ENCODE measurements around the gene PTPN1.

Gene PTPN1

DNA sequence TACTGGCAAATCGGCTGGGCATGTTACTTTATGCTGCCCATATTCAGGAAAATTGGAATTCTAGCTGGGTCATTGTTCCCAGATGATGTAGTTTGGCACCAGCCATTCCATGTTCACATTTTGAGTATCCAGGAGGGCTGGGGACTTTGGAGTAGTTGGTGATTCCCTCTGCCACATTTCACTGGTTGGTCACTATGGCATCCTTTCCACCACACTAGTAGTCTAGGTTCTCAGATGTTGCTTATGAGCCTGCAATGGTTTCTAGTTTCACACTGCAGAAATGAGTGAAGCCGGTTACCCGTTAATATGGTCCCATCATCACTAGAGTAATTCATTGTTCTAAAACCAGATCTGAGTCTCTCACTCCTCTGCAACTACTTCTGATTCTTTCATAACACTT lies 4.6 kb downstream of the PTPN1 start:
- H3K27me3 Mint-ChIP-seq = no peaks in the 10 kb centered on the region
- no peaks in the 10 kb centered on the region for H3K9me3 Mint-ChIP-seq
- H3K27ac Mint-ChIP-seq = peak overlapping the region; percentile 95
- ATAC-seq (no peak), DNase-seq (no peak)
- H3K36me3 Mint-ChIP-seq (ENCODE audit: low read depth) = peaks cover 25% of the 10 kb centered on the region
- peaks cover 87% of the 10 kb centered on the region for H3K4me1 Mint-ChIP-seq
- H3K4me3 Mint-ChIP-seq = peak overlapping the region; percentile 95

DNA sequence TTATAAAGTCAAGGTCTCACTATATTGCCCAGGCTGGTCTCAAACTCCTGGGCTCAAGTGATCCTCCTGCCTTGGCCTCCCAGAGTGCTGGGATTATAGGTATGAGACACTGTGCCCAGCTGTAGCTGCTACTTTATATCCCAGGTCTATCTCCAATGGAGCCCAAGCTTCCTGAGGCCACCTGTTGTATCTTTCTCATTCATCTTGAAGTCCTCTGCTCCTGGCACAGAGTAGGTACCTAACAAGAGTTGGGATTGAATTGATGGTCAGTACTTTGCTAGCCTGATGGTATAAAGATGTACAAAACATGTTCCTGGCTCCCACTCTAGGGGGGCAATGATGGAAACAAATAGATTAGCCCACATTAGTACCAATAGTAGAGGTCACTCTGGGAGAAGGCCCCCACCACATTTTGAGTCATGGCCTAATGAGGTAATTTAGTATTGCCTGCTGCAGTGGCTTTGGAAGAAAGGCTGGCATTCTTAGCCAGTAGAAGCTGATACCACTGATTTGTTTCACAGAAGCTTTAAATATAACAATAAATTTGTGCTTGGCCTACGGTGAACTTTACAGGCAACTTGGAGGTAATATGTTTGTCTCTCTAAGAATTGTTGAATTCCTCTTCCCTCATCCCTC lies 5.4 kb downstream of the PTPN1 start:
- Mint-ChIP-seq H3K27me3 (no peaks in the 10 kb centered on the region), H3K4me3 (peak overlapping the region; percentile 77), H3K27ac (peak overlapping the region; percentile 95), H3K4me1 (peaks cover 94% of the 10 kb centered on the region), H3K36me3 (ENCODE audit: low read depth) (peaks cover 28% of the 10 kb centered on the region), H3K9me3 (no peaks in the 10 kb centered on the region)
- ATAC-seq (no peak), DNase-seq (no peak)

DNA sequence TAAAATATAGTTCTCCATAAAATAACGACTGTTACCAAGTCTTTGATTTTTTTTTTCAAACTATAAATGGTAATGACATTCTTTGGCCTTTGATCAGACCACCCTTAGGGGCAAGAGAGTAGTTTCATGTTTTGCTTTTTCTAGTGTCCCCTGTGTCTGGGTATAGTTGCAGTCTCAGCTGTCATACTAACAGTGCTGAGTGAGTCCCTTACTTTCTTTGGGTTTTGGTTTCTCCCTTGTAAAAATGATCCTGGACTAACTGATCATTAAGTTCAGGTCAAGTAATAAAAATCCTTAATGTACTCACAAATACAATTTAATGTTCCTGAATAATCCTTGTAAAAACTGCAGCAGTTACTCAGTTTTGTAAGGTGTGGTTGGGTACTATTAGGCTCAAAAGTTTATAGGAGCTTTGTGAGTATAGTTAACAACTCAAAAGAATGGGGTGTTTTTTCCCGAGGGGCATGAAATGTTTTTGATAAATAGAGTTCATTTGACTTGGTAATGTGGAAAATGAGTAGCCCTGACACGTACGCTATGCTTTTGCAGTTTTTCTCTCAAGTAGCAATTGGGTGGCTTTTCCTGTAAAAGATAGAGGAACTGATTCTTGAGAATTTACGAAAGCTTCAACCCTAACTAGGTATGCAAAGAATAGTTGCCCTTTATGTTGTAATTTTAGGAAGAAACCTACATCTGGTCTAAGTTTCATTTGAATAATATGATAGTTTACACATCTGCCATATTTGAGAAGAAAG lies 6.2 kb downstream of the PTPN1 start:
- DNase-seq (no peak), ATAC-seq (peak; percentile 5)
- H3K27ac Mint-ChIP-seq = peak overlapping the region; percentile 95
- H3K9me3 Mint-ChIP-seq = no peaks in the 10 kb centered on the region
- peak overlapping the region; percentile 77 for H3K4me3 Mint-ChIP-seq
- peaks cover 25% of the 10 kb centered on the region for H3K36me3 Mint-ChIP-seq (ENCODE audit: low read depth)
- H3K27me3 Mint-ChIP-seq = no peaks in the 10 kb centered on the region
- peaks cover 99% of the 10 kb centered on the region for H3K4me1 Mint-ChIP-seq

DNA sequence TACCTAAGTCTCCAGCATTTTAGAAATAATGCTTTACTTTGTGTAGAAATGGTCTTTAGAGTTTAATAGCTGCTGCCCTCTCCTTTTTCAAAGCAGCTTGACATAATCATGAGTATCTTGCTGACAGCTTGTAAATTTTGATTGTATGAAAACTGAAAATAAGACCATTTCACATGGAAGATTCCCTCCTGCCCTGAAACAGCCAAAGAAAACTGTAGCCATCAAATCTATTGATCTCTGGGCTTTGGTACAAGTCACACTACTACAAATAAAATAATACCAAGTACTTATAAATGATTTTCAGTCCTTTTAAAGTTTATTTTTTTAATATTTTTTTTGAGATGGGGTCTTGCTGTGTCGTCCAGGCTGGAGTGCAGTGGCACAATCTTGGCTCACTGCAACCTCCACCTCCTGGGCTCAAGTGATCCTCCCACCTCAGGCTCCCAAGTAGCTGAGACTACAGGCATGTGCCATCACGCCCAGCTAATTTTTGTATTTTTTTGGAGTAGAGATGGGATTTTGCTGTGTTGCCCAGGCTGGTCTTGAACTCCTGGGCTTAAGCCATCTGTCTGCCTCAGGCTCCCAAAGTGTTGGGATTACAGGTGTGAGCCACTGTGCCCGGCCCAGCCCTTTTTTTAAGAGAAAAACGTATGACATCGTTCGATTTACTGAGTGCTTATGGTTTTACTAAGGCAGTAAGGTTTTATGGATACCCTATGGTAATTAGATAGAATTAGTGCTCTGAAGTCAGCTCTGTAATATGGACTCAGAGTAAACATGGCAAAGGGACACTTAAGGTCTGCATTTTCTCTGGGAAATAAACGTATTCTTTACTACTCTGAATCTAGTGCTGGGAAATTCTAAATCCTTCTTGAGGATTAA lies 7.0 kb downstream of the PTPN1 start:
- no peaks in the 10 kb centered on the region for H3K27me3 Mint-ChIP-seq
- H3K4me1 Mint-ChIP-seq = peaks cover 99% of the 10 kb centered on the region
- peak overlapping the region; percentile 95 for H3K27ac Mint-ChIP-seq
- peak overlapping the region; percentile 77 for H3K4me3 Mint-ChIP-seq
- no peak for DNase-seq
- no peaks in the 10 kb centered on the region for H3K9me3 Mint-ChIP-seq
- no peak for ATAC-seq
- H3K36me3 Mint-ChIP-seq (ENCODE audit: low read depth) = peaks cover 26% of the 10 kb centered on the region

DNA sequence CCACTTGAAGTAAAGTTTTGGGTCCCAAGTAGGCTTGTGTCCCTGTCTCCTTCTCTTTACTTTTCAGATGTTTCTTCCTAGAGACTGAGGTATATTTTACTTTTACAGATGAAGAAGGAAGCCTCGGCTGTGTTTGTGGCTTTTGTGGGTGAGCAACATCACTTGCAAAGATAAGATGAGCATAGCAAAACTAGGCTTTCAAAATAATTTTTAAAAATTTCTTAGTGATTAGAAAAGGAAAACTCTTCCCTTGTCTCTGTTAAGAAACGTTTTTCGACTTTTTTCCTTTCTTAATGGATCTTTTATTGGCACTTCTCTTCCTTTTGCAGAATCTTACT lies 7.6 kb downstream of the PTPN1 start:
- no peak for ATAC-seq
- no peak for DNase-seq
- peaks cover 97% of the 10 kb centered on the region for H3K4me1 Mint-ChIP-seq
- no peaks in the 10 kb centered on the region for H3K9me3 Mint-ChIP-seq
- H3K36me3 Mint-ChIP-seq (ENCODE audit: low read depth) = peaks cover 28% of the 10 kb centered on the region
- no peaks in the 10 kb centered on the region for H3K27me3 Mint-ChIP-seq
- H3K4me3 Mint-ChIP-seq = peak overlapping the region; percentile 77
- H3K27ac Mint-ChIP-seq = peak overlapping the region; percentile 95

DNA sequence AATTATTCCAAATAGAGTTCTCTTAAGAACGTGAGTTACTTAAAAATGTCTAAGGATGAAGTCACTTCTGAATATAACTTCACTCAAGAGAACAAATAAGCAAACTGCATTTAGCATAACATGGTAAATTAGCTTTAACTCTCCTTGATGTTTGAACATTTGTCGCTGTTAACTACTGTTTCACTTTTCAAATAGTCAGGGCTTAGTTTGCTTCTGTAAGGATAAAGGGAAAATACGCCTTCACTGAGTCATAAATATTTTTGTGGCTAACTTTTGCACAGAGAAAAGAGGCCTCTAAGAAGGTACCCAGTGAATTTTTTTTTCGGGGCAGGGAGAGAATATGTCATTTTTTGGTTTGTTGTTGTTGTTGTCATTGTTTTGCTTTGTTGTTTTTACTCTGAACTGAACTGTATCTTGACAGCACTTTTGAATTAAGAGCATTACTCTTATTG lies 8.1 kb downstream of the PTPN1 start:
- no peaks in the 10 kb centered on the region for H3K27me3 Mint-ChIP-seq
- H3K9me3 Mint-ChIP-seq = no peaks in the 10 kb centered on the region
- DNase-seq (no peak), ATAC-seq (peak; percentile 25)
- peaks cover 97% of the 10 kb centered on the region for H3K4me1 Mint-ChIP-seq
- H3K4me3 Mint-ChIP-seq = peak overlapping the region; percentile 77
- peaks cover 31% of the 10 kb centered on the region for H3K36me3 Mint-ChIP-seq (ENCODE audit: low read depth)
- H3K27ac Mint-ChIP-seq = peak overlapping the region; percentile 95

DNA sequence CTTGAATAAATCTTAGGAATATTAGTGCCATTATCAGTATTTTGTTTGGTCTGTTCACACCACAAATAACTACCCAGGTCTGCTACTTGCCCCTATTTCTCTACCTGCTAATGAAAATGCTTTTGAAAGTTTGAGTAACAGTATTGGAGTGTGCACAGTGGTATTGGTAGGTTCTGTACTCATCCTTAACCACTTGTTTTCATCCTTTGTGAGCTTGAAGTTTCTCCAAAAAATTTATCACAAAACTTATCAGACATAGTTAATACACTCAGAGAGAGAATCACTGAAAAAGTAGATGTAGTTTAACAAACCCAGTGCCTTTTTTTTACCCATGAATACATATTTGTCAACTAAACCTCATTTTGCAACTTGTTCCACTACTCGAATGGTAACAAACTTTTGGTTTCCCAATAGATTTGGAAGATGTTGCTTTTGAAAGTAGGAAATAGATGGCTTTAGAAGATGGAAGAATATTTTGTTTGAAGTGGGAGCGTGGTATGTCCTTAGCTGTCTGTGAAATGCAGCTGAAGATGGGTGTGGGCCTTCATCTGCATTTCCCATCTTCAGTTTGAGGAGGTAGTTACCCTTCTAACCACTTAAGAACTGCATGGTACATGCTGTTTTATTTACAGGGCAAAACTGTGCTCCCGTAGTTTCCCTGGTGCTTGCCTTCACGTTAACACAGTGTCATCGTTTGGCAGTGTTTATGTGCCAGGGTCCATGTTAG lies 9.0 kb downstream of the PTPN1 start:
- peaks cover 96% of the 10 kb centered on the region for H3K4me1 Mint-ChIP-seq
- peak; percentile 29 for DNase-seq
- H3K27ac Mint-ChIP-seq = peak overlapping the region; percentile 95
- H3K9me3 Mint-ChIP-seq = no peaks in the 10 kb centered on the region
- no peaks in the 10 kb centered on the region for H3K27me3 Mint-ChIP-seq
- peak; percentile 57 for ATAC-seq
- H3K4me3 Mint-ChIP-seq = peak overlapping the region; percentile 77
- H3K36me3 Mint-ChIP-seq (ENCODE audit: low read depth) = peaks cover 32% of the 10 kb centered on the region

DNA sequence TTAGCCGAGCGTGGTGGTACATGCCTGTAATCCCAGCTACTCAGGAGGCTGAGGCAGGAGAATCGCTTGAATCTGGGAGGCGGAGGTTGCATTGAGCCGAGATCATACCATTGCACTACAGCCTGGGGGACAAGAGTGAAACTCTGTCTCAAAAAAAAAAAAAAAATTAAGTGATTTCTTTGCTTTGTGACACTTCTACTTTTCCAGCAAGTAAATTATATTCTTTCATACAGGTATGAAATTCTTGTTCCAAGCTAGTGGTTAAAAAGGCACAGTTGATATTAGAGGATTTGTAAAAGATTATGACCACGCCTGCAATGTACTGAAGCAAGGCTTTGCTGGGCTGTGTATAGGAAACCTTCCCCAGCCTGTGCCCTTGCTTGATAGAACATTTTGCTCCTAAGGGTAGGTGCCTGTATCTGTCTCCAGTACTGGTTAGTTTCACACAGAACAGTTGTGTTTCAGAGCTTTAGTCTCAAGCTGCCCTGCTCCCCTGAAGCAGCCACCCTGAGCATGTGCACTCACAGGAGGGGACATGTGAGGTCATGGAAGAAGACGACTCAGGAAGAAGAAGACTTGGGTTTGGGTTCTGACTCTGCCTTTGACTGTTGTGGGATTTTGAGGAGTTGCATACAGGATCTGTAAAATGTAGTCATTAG lies 10.2 kb downstream of the PTPN1 start:
- H3K27me3 Mint-ChIP-seq = no peaks in the 10 kb centered on the region
- H3K9me3 Mint-ChIP-seq = no peaks in the 10 kb centered on the region
- ATAC-seq (peak; percentile 79), DNase-seq (peak; percentile 39)
- peaks cover 85% of the 10 kb centered on the region for H3K4me1 Mint-ChIP-seq
- H3K4me3 Mint-ChIP-seq = peak overlapping the region; percentile 77
- H3K36me3 Mint-ChIP-seq (ENCODE audit: low read depth) = peaks cover 25% of the 10 kb centered on the region
- peak overlapping the region; percentile 95 for H3K27ac Mint-ChIP-seq

DNA sequence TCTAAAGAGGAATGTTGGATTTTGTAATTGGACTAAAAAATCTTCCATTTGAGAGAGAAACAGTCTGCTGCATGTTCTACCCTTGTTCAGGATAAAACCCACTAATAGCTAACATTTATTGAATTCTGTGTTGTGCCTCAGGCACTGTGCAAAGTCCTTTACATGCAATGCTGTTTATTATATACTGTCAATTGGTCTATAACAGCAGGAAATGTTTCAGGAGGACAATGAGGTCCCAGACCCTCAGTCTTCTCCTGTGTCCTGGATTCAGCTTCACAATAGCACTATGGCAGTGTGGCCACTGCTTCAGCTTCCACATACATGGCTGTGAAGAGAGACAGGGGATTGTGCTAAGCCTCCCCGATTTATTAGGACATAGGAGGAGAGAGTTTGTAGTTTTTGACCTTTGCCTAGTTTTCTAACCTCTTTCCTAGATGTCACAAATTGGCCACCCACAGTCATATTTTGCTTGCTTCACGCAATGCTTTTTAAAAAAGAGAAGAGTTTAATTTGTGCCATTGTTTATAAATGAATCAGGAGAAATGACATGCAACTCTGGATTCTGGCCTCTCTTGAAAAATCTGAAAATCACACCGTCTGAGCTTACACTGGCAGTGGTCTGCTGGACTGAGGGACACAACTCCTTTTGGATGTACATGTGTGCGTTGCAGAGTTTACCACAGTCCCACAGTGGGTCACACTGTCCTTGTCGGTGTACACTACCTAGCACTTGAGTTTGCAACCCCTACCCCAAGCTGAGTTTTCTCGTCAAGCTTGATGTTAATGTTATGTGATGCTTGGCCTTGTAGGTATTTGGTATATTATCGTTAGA lies 11.3 kb downstream of the PTPN1 start:
- H3K36me3 Mint-ChIP-seq (ENCODE audit: low read depth) = peaks cover 19% of the 10 kb centered on the region
- H3K27me3 Mint-ChIP-seq = no peaks in the 10 kb centered on the region
- H3K4me1 Mint-ChIP-seq = peaks cover 74% of the 10 kb centered on the region
- H3K9me3 Mint-ChIP-seq = no peaks in the 10 kb centered on the region
- DNase-seq = no peak
- peak overlapping the region; percentile 95 for H3K27ac Mint-ChIP-seq
- no peak for ATAC-seq
- H3K4me3 Mint-ChIP-seq = no peak overlapping the region

DNA sequence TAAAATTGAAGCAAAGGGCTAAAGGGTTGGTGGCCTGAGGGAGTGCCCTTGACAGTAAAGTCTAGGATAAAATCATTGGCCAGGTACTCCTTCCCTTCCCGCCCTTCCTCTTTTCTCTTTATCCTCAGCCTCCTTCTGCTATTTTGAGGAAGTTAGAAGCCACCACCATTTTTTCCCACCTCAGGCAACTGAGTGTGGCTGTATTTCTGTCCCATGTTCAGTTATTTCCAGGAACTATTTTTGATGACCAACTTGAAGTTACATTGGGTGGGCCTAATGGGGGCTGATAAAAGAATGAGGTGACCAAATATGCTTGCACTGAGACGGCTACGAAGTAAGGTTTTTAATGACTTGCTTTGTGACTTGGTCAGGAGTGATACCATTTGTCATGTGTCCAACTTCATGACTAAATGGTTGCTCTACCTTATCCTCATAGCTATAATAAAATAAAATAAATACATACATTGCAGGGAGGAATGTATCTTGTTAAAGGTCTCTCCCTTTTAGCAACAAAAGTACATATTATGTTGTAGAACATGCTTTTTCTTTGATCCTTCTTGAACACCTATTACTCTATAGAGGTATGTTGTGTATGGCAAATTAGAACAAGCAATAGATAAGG lies 12.0 kb downstream of the PTPN1 start:
- ATAC-seq = no peak
- DNase-seq = no peak
- Mint-ChIP-seq H3K9me3 (no peaks in the 10 kb centered on the region), H3K4me1 (peaks cover 67% of the 10 kb centered on the region), H3K4me3 (no peak overlapping the region), H3K27ac (peak overlapping the region; percentile 95), H3K27me3 (no peaks in the 10 kb centered on the region), H3K36me3 (ENCODE audit: low read depth) (peaks cover 19% of the 10 kb centered on the region)

DNA sequence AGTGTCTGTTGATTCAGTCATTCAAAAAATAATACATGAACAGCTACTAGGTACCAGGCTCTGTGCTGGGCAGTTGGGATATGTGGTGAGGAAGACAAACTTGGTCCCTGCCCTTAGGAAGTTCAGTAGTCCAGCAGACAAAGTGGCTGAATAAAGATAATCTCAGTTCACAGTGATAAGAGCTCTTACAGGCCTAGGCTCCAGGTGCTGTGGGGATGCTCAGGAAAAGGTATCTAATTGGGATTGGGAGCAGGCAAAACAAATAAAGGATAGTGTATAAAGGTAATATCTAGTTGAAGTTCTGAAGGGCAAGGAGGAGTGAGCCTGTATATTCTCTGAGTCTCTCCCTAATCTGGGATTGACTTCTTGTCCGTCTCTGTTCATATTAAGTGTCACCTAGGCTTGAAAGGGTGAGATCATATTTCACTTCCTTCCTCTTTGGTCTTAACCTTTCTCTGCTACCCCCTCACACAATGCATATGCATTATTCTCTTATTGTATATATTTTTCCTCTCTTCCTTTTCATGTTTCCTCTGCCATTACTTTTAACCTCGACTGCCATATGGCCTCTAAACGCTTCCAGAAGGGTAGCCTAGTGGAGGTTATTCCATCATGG lies 13.5 kb downstream of the PTPN1 start:
- no peak for ATAC-seq
- peaks cover 54% of the 10 kb centered on the region for H3K4me1 Mint-ChIP-seq
- peak overlapping the region; percentile 37 for H3K4me3 Mint-ChIP-seq
- H3K9me3 Mint-ChIP-seq = no peaks in the 10 kb centered on the region
- H3K36me3 Mint-ChIP-seq (ENCODE audit: low read depth) = peaks cover 17% of the 10 kb centered on the region
- peak overlapping the region; percentile 81 for H3K27ac Mint-ChIP-seq
- H3K27me3 Mint-ChIP-seq = no peaks in the 10 kb centered on the region
- DNase-seq = no peak

DNA sequence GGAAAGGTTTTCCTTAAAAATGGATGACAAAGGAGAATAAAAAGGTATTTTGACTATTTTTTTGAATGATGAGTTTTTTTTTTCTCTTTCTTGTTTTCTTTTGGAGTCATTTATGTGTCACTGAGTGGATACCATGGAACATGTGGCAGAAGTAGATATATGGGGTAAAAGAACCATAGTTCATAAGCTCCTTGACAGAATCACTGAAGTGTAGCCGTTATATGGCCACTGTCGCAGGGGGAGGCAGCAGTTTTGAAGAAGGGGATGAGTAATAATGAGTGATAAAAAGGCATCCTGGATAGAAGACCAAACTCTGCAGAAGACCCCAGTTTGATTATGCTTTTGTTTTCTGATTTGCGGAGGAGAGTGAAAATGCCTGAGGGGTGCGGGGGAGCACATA lies 15.5 kb downstream of the PTPN1 start:
- H3K36me3 Mint-ChIP-seq (ENCODE audit: low read depth) = peaks cover 14% of the 10 kb centered on the region
- no peak overlapping the region for H3K4me3 Mint-ChIP-seq
- no peak for DNase-seq
- peaks cover 43% of the 10 kb centered on the region for H3K4me1 Mint-ChIP-seq
- no peaks in the 10 kb centered on the region for H3K27me3 Mint-ChIP-seq
- ATAC-seq = no peak
- H3K27ac Mint-ChIP-seq = no peak overlapping the region
- H3K9me3 Mint-ChIP-seq = no peaks in the 10 kb centered on the region
